IMR-90 (cell line): Measurements from ENCODE around the gene IGF1. TPM values are rescaled to one million over a fixed set of nuclear protein-coding genes. Genes with fewer than 3 reads are reported as not detected.

Source experiments
- ATAC-seq: fragments of 200-7000 bp; cut with Tn5 transposase; 2 replicates; pipeline ENCODE4 v1.9.1; 2020; ENCODE audit warnings: low read depth, mild to moderate bottlenecking, moderate library complexity
- BruUV-seq: library from RNA; stranded (reverse); fragments of 400-500 nt; replicated peaks from 2 replicates; lab custom pipeline; 2021; lab: Mats Ljungman, UMichigan
- CTCF ChIA-PET: fragments of 300-600 bp; formaldehyde crosslinking; extraction: SDS; loops from one replicate; lab custom pipeline; 2021; ENCODE audit warnings: antibody characterized with exemption; lab: Yijun Ruan, JAX
- POLR2A ChIA-PET: fragments of 300-600 bp; sonication (Branson Sonifier 250); formaldehyde crosslinking; loops from one replicate; lab custom pipeline; 2022; ENCODE audit warnings: antibody characterized with exemption; ENCODE audit not compliant: unreplicated experiment; lab: Charles Lee
- DNase-seq: peaks from one replicate; pipeline ENCODE4 v3.0.0; 2013
- H2AFZ ChIP-seq: replicated peaks from 2 replicates; pipeline ENCODE3; 2013; ENCODE audit warnings: low read length, mild to moderate bottlenecking; ENCODE audit not compliant: poor library complexity
- H2AK5ac ChIP-seq: 2 replicates; pipeline ENCODE4 v1.6.1; 2013; ENCODE audit warnings: low read depth, low read length, inconsistent platforms
- H2AK9ac ChIP-seq: replicated peaks from 2 replicates; pipeline ENCODE3; 2013; ENCODE audit warnings: mild to moderate bottlenecking, low read depth, low read length, moderate library complexity; ENCODE audit not compliant: poor library complexity
- H2BK120ac ChIP-seq: 2 replicates; pipeline ENCODE4 v1.6.1; 2013; ENCODE audit warnings: low read depth, low read length, inconsistent platforms
- H2BK15ac ChIP-seq: 3 replicates; pipeline ENCODE4 v1.6.1; 2013; ENCODE audit warnings: low read depth, low read length, inconsistent platforms
- H2BK20ac ChIP-seq: 2 replicates; pipeline ENCODE4 v1.6.1; 2013; ENCODE audit warnings: low read depth, mild to moderate bottlenecking, inconsistent platforms, low read length, moderate library complexity
- H2BK5ac ChIP-seq: 2 replicates; pipeline ENCODE4 v1.6.1; 2013; ENCODE audit warnings: mild to moderate bottlenecking, low read depth, low read length, inconsistent platforms; ENCODE audit not compliant: poor library complexity, severe bottlenecking
- H3K14ac ChIP-seq: replicated peaks from 2 replicates; pipeline ENCODE4 v1.6.1; 2013; ENCODE audit warnings: low read depth, low read length, inconsistent platforms
- H3K18ac ChIP-seq: 2 replicates; pipeline ENCODE4 v1.6.1; 2013; ENCODE audit warnings: low read depth, low read length, control low read depth
- H3K23ac ChIP-seq: 2 replicates; pipeline ENCODE4 v1.6.1; 2013; ENCODE audit warnings: low read depth, low read length, inconsistent platforms
- H3K27ac ChIP-seq: 2 replicates; pipeline ENCODE4 v1.5.1; 2013; ENCODE audit warnings: mild to moderate bottlenecking, control low read depth, low read length; ENCODE audit not compliant: insufficient read depth
- H3K27me3 ChIP-seq: 2 replicates; pipeline ENCODE4 v1.6.1; 2013; ENCODE audit warnings: low read length; ENCODE audit not compliant: control insufficient read depth, insufficient read depth
- H3K36me3 ChIP-seq: 2 replicates; pipeline ENCODE4 v1.6.1; 2013; ENCODE audit warnings: low read length, mixed read lengths; ENCODE audit not compliant: control insufficient read depth, insufficient read depth
- H3K4ac ChIP-seq: 2 replicates; pipeline ENCODE4 v1.6.1; 2013; ENCODE audit warnings: low read depth, low read length, inconsistent platforms
- H3K4me1 ChIP-seq: 2 replicates; pipeline ENCODE4 v1.6.1; 2013; ENCODE audit warnings: low read length, mixed read lengths; ENCODE audit not compliant: control insufficient read depth, insufficient read depth
- H3K4me2 ChIP-seq: 2 replicates; pipeline ENCODE4 v1.6.1; 2013; ENCODE audit warnings: low read depth, mild to moderate bottlenecking, control low read depth, low read length, moderate library complexity
- H3K4me3 ChIP-seq: 2 replicates; pipeline ENCODE4 v1.5.1; 2013; ENCODE audit warnings: low read depth, mild to moderate bottlenecking, control low read depth, low read length, moderate library complexity; ENCODE audit not compliant: insufficient read depth
- H3K56ac ChIP-seq: 2 replicates; pipeline ENCODE4 v1.6.1; 2013; ENCODE audit warnings: low read length, inconsistent platforms; ENCODE audit not compliant: insufficient read depth; ENCODE audit errors: extremely low read depth
- H3K79me1 ChIP-seq, 2 experiments: 2 replicates each; pipeline ENCODE4 v1.6.1; 2013; ENCODE audit warnings: low read length in 2 of 2, inconsistent platforms in 1 of 2, low read depth in 1 of 2
- H3K9ac ChIP-seq: 2 replicates; pipeline ENCODE4 v1.6.1; 2013; ENCODE audit warnings: low read depth, low read length, control low read depth
- H3K9me1 ChIP-seq: 2 replicates; pipeline ENCODE4 v1.6.1; 2013; ENCODE audit warnings: low read length, inconsistent platforms; ENCODE audit not compliant: insufficient read depth
- H3K9me3 ChIP-seq: 2 replicates; pipeline ENCODE4 v1.6.1; 2013; ENCODE audit warnings: low read length; ENCODE audit not compliant: control insufficient read depth, insufficient read depth
- H4K20me1 ChIP-seq: 2 replicates; pipeline ENCODE4 v1.6.1; 2013; ENCODE audit warnings: low read length, inconsistent platforms; ENCODE audit not compliant: insufficient read depth
- H4K5ac ChIP-seq: 2 replicates; pipeline ENCODE4 v1.6.1; 2013; ENCODE audit warnings: mild to moderate bottlenecking, low read depth, low read length, control low read depth
- H4K8ac ChIP-seq, 2 experiments: 2 replicates each; pipeline ENCODE4 v1.6.1; 2013; ENCODE audit warnings: low read depth in 2 of 2, low read length in 2 of 2, control low read depth in 1 of 2, inconsistent platforms in 1 of 2
- H4K91ac ChIP-seq: 2 replicates; pipeline ENCODE4 v1.6.1; 2013; ENCODE audit warnings: low read depth, low read length, inconsistent platforms; ENCODE audit not compliant: insufficient read depth
- CEBPB ChIP-seq: IDR thresholded peaks from 2 replicates; pipeline ENCODE4 v1.6.1; 2012; ENCODE audit warnings: low read depth, low read length, improper control_type of control experiment
- CTCF ChIP-seq: conservative IDR thresholded peaks from 2 replicates; pipeline ENCODE4 v1.5.1; 2012; ENCODE audit warnings: mild to moderate bottlenecking, low read depth, low read length, improper control_type of control experiment
- WGBS, 2 experiments: methylation state at CpG; one replicate each; pipeline versions ENCODE4 v1.1.5 to v1.1.7; 2013; ENCODE audit warnings: missing lambda C conversion rate in 2 of 2; ENCODE audit not compliant: insufficient read length in 1 of 2; ENCODE audit errors: extremely low coverage in 2 of 2; 5-methylcytosine and 5-hydroxymethylcytosine counted together
- dilution Hi-C: fragments of 300-500 bp; cut with HindIII; formaldehyde crosslinking; loops from one replicate; pipeline ENCODE4 v1.14.3; 2018; ENCODE audit warnings: low sequenced_read_pairs; ENCODE audit not compliant: unreplicated experiment
- in situ Hi-C: fragments of 300-500 bp; cut with MboI; formaldehyde crosslinking; loops from 3 replicates; pipeline ENCODE4 v1.14.3; 2019; ENCODE audit warnings: low sequenced_read_pairs, inconsistent platforms, mixed read lengths
- intact Hi-C: fragments of 100-400 bp; cut with micrococcal nuclease; formaldehyde crosslinking; loops from 2 replicates; pipeline ENCODE4 v1.10.0; 2022
- polyA plus RNA-seq, 3 experiments: library from polyadenylated mRNA; depleted of rRNA; stranded (reverse); fragments of >200 nt; gene quantifications; 2 replicates each; pipeline ENCODE4 v1.2.3, GENCODE V29; 2012; ENCODE audit warnings: low replicate concordance in 1 of 3
- total RNA-seq: library from RNA; depleted of rRNA; stranded (reverse); fragments of >200 nt; gene quantifications from 2 replicates; pipeline ENCODE4 v1.2.3, GENCODE V29; 2012

IGF1 gene
- total and polyA plus RNA-seq, 2 of the 4 experiments (the other 2 are of a cell fraction): under 0.01 to 0.12 TPM

GRCh38 chr12:102426599-102427542, 53.5 kb downstream of the IGF1 start:
- peak overlapping the region; percentile 61 for H3K4ac ChIP-seq
- H4K20me1 ChIP-seq: no peaks in the 10 kb centered on the region
- no peak overlapping the region for H3K4me3 ChIP-seq
- no peaks in the 10 kb centered on the region for H3K27me3 ChIP-seq
- H4K5ac ChIP-seq: peak overlapping the region; percentile 30
- H2BK20ac ChIP-seq: peak overlapping the region; percentile 18; the same call in 1 of the 2 replicates
- peak overlapping the region; percentile 81 for H3K27ac ChIP-seq
- H4K91ac ChIP-seq: peak overlapping the region; percentile 61
- TF ChIP-seq CTCF (no peak), CEBPB (peak; percentile 30; the same call in 1 of the 2 replicates)
- DNase-seq (peak; percentile 51), ATAC-seq (peak; percentile 50)
- intact Hi-C loops: no loop called here
- in situ Hi-C loops: no loop called here
- H3K9ac ChIP-seq: peak overlapping the region; percentile 24
- ChIA-PET CTCF (no interaction called here), POLR2A (no interaction called here)
- no peaks in the 10 kb centered on the region for H3K79me1 ChIP-seq
- H3K23ac ChIP-seq: no peak overlapping the region; the same call in 1 of the 2 replicates
- H2AK5ac ChIP-seq: peak overlapping the region; percentile 5; the same call in 1 of the 2 replicates
- H2AK9ac ChIP-seq: no peak overlapping the region
- H3K4me2 ChIP-seq: peak overlapping the region; percentile 37
- H3K4me1 ChIP-seq: peaks cover 13% of the 10 kb centered on the region
- peak overlapping the region; percentile 59 for H2BK5ac ChIP-seq
- H2BK15ac ChIP-seq: peak overlapping the region; percentile 77; the same call in 2 of the 3 replicates
- H3K36me3 ChIP-seq: no peaks in the 10 kb centered on the region
- no peaks in the 10 kb centered on the region for H3K9me3 ChIP-seq
- H3K56ac ChIP-seq: no peak overlapping the region; the same call in 1 of the 2 replicates
- peaks cover 7% of the 10 kb centered on the region for H3K9me1 ChIP-seq
- H3K14ac ChIP-seq: peak overlapping the region; percentile 47
- no TSS peak for BruUV-seq
- dilution Hi-C loops: no loop called here
- WGBS, 2 experiments: no CpG with 5 or more reads among the region's 8 CpGs
- peak overlapping the region; percentile 74 for H3K18ac ChIP-seq
- peak overlapping the region; percentile 81 for H2AFZ ChIP-seq
- peak overlapping the region; percentile 58 to 65; a peak in 3 of 4 replicates for H4K8ac ChIP-seq
- peak overlapping the region; percentile 64 for H2BK120ac ChIP-seq
